ENCODE results near the gene VIL1. TPM values are rescaled to one million over a fixed set of nuclear protein-coding genes. Genes with fewer than 3 reads are reported as not detected.
A peak's percentile ranks its signal among the peaks of the same experiment; 100 is the strongest.

The VIL1 gene
- total RNA-seq, 1 experiment from 2014 or later = 0.49 TPM

GRCh38 chr2:218393750-218394290, 25.1 kb upstream of the VIL1 start (continued):
- TF ChIP-seq CTCF (IDR thresholded peaks at IDR 0.05 in 2 of 3, conservative IDR thresholded peaks at IDR 0.05 in 1 of 3; ENCODE audit: borderline replicate concordance in 1 of 3, insufficient read depth in 1 of 3, low read depth in 2 of 3, low read length in 2 of 3) = no peak
- TF ChIP-seq, protein P1, sequence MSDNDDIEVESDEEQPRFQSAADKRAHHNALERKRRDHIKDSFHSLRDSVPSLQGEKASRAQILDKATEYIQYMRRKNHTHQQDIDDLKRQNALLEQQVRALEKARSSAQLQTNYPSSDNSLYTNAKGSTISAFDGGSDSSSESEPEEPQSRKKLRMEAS (IDR thresholded peaks at IDR 0.05) = no peak
- TF ChIP-seq CEBPB (IDR thresholded peaks at IDR 0.05; ENCODE audit: low read depth) = no peak
- TF ChIP-seq RAD21 (IDR thresholded peaks at IDR 0.05; ENCODE audit: low read depth) = no peak
- TF ChIP-seq SP1 (IDR thresholded peaks at IDR 0.05; ENCODE audit: low read depth) = no peak
- no peak for TF ChIP-seq EZH2phosphoT487 (IDR thresholded peaks at IDR 0.05; ENCODE audit: borderline replicate concordance)
- TF ChIP-seq, protein P2, sequence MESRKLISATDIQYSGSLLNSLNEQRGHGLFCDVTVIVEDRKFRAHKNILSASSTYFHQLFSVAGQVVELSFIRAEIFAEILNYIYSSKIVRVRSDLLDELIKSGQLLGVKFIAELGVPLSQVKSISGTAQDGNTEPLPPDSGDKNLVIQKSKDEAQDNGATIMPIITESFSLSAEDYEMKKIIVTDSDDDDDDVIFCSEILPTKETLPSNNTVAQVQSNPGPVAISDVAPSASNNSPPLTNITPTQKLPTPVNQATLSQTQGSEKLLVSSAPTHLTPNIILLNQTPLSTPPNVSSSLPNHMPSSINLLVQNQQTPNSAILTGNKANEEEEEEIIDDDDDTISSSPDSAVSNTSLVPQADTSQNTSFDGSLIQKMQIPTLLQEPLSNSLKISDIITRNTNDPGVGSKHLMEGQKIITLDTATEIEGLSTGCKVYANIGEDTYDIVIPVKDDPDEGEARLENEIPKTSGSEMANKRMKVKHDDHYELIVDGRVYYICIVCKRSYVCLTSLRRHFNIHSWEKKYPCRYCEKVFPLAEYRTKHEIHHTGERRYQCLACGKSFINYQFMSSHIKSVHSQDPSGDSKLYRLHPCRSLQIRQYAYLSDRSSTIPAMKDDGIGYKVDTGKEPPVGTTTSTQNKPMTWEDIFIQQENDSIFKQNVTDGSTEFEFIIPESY (IDR thresholded peaks at IDR 0.05; ENCODE audit: extremely low read depth, insufficient replicate concordance, low read length) = no peak

DNA sequence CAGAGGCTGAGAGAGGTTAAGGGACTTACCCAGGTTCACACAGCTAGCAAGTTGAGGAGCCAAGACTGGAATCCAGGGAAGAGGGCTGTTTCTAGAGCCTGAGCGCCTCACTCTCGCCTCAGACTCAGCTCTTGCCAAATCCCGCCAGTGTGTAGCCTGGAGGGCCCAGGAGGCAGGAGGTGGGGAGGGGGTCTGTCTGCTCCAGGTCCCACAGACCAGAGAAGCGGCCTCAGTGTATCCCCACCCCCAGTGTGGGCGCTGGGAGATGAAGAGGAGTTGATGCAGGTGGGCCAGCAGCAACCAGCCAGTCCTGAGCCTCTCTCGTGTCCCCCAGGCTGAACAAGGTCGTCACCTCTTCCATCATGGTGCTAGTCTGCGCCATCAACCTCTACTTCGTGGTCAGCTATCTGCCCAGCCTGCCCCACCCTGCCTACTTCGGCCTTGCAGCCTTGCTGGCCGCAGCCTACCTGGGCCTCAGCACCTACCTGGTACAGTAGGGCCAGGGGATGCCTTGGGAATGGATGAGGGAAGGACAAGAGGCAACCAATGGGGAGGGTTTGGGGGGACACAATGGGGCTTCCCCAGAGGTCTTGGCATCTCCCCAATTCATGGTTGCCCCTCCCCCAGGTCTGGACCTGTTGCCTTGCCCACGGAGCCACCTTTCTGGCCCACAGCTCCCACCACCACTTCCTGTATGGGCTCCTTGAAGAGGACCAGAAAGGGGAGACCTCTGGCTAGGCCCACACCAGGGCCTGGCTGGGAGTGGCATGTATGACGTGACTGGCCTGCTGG, 24.4 kb upstream of the VIL1 start:
- Histone ChIP-seq H3K36me3 (ENCODE audit: control insufficient read depth in 1 of 2, insufficient read depth in 2 of 2, low read length in 2 of 2) (no peaks in the 10 kb centered on the region), H3K9ac (ENCODE audit: low read length) (no peak overlapping the region), H3K79me2 (ENCODE audit: insufficient read depth, low read length) (peaks cover 10% of the 10 kb centered on the region; the same call in 1 of the 2 replicates), H3K27ac (ENCODE audit: low read depth, low read length) (peak overlapping the region; percentile 99), H3K9me3 (ENCODE audit: control insufficient read depth in 1 of 2, insufficient read depth in 1 of 2, low read depth in 1 of 2, low read length in 2 of 2) (no peaks in the 10 kb centered on the region), H3K4me3 (replicated peaks in 1 of 2; ENCODE audit: low read depth in 1 of 2, low read length in 2 of 2) (no peak overlapping the region), H3K4me1 (ENCODE audit: control insufficient read depth in 1 of 2, insufficient read depth in 2 of 2, low read length in 2 of 2) (peaks cover 24 to 55% of the 10 kb centered on the region in 2 experiments), H3K4me2 (ENCODE audit: low read length) (peak overlapping the region; percentile 90), H3K9me2 (ENCODE audit: insufficient read depth) (no peaks in the 10 kb centered on the region), H2AFZ (ENCODE audit: low read depth, low read length, poor library complexity, severe bottlenecking) (no peak overlapping the region), H4K20me1 (ENCODE audit: insufficient read depth) (no peaks in the 10 kb centered on the region), H3K27me3 (ENCODE audit: insufficient read depth, low read length) (no peaks in the 10 kb centered on the region)
- ChIA-PET POLR2A (interaction anchor here (1.2 kb wide), 1 partner anchor 124 kb away, joined by 3 read pairs; the partner anchor contains the start of genes AAMP and PNKD), CTCF (interaction anchor here (0.9 to 1.5 kb wide), 5 partner anchors 93 to 123 kb away, joined by 3 to 4 read pairs (median 4); no protein-coding TSS in a partner anchor), RAD21 (ENCODE audit: low non-redundant PET in 1 of 2, low total read pairs in 2 of 2, uncharacterized antibody in 2 of 2, unreplicated experiment in 2 of 2) (no interaction called here)
- BruUV-seq (replicated peaks) = no TSS peak
- DNase-seq (ENCODE audit: low read depth, low spot score) (no peak), ATAC-seq (no peak)
- intact Hi-C loops (cut with micrococcal nuclease) = no loop called here
- TF ChIP-seq ZFX (IDR thresholded peaks at IDR 0.05) (no peak), POLR2A (IDR thresholded peaks at IDR 0.05; ENCODE audit: borderline replicate concordance, extremely low read depth, insufficient read depth, insufficient read length) (no peak), ZNF274 (IDR thresholded peaks at IDR 0.05; ENCODE audit: low read depth, low read length) (no peak), EZH2phosphoT487 (IDR thresholded peaks at IDR 0.05; ENCODE audit: borderline replicate concordance) (no peak), CBX3 (IDR thresholded peaks at IDR 0.05; ENCODE audit: low read depth) (no peak), YY1 (IDR thresholded peaks at IDR 0.05; ENCODE audit: extremely low read depth, insufficient replicate concordance, low read depth, low read length) (no peak), EGR1 (IDR thresholded peaks at IDR 0.05; ENCODE audit: low read depth) (no peak), CEBPB (IDR thresholded peaks at IDR 0.05; ENCODE audit: low read depth) (no peak)
